Breast epithelium (tissue), 3 donors: ENCODE results near the gene POLD4.

Experiments
- POLR2A ChIP-seq: fragments of 450-650 bp; IDR thresholded peaks from one replicate; pipeline ENCODE4 v1.6.1; 2016; ENCODE audit warnings: antibody characterized with exemption, mild to moderate bottlenecking, moderate library complexity
- POLR2AphosphoS5 ChIP-seq, 3 donors: sonication (generic); formaldehyde crosslinking; IDR thresholded peaks; one replicate each; pipeline ENCODE4 v1.6.1; 2017; ENCODE audit warnings: antibody characterized with exemption in 3 of 3
- TF ChIP-seq, protein P1 (sequence below), 3 donors: fragments of 450-650 bp; IDR thresholded peaks; one replicate each; pipeline ENCODE4 v1.5.1; 2016 to 2017; ENCODE audit warnings: antibody characterized with exemption in 3 of 3, mild to moderate bottlenecking in 3 of 3, moderate library complexity in 3 of 3

DNA sequence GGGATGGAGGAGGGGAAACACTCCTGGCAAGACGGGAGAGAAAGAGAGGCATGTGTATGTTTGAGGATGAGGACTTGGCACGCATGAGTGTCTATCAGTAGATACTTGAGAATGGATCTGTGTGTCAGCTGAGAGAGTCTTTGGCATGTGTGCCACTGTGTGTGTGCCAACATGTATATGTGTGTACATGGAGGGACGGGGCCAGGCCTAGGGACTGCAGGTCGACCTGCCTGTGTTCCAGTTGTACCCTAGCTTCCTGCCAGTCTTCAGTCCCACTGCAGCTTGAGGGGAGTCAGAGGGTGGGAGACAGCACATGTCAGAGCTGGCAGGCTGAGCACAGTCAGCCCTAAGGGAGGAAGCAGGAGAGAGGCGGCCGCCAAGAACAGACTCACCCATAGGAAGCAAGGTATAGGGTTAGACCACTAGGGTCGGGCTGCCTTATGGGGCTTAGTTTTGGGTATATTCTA, 14.4 kb upstream of the POLD4 start:
- TF ChIP-seq POLR2A (no peak), POLR2AphosphoS5 (IDR thresholded peaks at IDR 0.05) (no peak)
- TF ChIP-seq, protein P1, sequence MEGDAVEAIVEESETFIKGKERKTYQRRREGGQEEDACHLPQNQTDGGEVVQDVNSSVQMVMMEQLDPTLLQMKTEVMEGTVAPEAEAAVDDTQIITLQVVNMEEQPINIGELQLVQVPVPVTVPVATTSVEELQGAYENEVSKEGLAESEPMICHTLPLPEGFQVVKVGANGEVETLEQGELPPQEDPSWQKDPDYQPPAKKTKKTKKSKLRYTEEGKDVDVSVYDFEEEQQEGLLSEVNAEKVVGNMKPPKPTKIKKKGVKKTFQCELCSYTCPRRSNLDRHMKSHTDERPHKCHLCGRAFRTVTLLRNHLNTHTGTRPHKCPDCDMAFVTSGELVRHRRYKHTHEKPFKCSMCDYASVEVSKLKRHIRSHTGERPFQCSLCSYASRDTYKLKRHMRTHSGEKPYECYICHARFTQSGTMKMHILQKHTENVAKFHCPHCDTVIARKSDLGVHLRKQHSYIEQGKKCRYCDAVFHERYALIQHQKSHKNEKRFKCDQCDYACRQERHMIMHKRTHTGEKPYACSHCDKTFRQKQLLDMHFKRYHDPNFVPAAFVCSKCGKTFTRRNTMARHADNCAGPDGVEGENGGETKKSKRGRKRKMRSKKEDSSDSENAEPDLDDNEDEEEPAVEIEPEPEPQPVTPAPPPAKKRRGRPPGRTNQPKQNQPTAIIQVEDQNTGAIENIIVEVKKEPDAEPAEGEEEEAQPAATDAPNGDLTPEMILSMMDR (IDR thresholded peaks at IDR 0.05) = no peak
